Adipocyte (in vitro differentiated cells): Measurements from ENCODE around the gene CEP44.

Experiments used
- DNase-seq: peaks from one replicate; pipeline ENCODE4 v3.0.0-alpha.2; 2015; ENCODE audit warnings: low read depth
- H3K27me3 ChIP-seq: replicated peaks from 2 replicates; pipeline ENCODE4 v1.7.0; 2013; ENCODE audit warnings: mild to moderate bottlenecking, low read length, moderate library complexity; ENCODE audit not compliant: control insufficient read depth, insufficient read depth
- H3K36me3 ChIP-seq: 2 replicates; pipeline ENCODE4 v1.7.0; 2013; ENCODE audit warnings: low read length, mild to moderate bottlenecking, moderate library complexity; ENCODE audit not compliant: control insufficient read depth, insufficient read depth, severe bottlenecking
- H3K4me1 ChIP-seq: 2 replicates; pipeline ENCODE4 v1.7.0; 2013; ENCODE audit warnings: mild to moderate bottlenecking, low read length, moderate library complexity; ENCODE audit not compliant: control insufficient read depth, insufficient read depth
- H3K4me3 ChIP-seq: 2 replicates; pipeline ENCODE4 v1.7.0; 2013; ENCODE audit warnings: mild to moderate bottlenecking, low read length, moderate library complexity
- H3K9ac ChIP-seq: 2 replicates; pipeline ENCODE4 v1.7.0; 2013; ENCODE audit warnings: mild to moderate bottlenecking, low read length, moderate library complexity
- H3K9me3 ChIP-seq: 2 replicates; pipeline ENCODE4 v1.7.0; 2013; ENCODE audit warnings: mild to moderate bottlenecking, low read length, moderate library complexity; ENCODE audit not compliant: control insufficient read depth

The CEP44 gene

DNA sequence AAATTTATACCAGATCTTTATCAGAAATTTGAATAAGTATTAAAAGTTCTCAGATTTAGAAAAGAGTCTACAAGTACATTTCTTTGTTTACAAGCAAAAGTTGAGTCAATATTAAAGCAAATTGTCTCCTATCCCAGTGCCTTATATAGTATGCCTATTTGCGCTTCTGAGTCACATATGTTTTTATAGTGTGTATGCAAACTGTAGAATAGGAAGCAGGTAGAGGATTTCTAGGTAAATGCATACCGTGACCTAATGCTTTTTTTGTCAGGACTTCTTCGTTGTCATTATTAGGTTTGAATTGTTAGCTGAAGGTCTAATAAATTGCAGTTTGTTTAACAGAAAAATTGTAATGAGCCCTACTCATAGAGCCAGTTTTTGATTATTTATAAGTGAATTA lies 22.2 kb downstream of the CEP44 start:
- H3K4me3 ChIP-seq: no peak overlapping the region
- H3K27me3 ChIP-seq: no peaks in the 10 kb centered on the region
- H3K36me3 ChIP-seq: peaks cover 72% of the 10 kb centered on the region
- no peaks in the 10 kb centered on the region for H3K4me1 ChIP-seq
- H3K9ac ChIP-seq: no peak overlapping the region
- no peaks in the 10 kb centered on the region for H3K9me3 ChIP-seq
- DNase-seq: no peak

- no peaks in the 10 kb centered on the region for H3K4me1 ChIP-seq
- no peak overlapping the region for H3K4me3 ChIP-seq
- H3K27me3 ChIP-seq: no peaks in the 10 kb centered on the region
- no peak for DNase-seq
- H3K9me3 ChIP-seq: no peaks in the 10 kb centered on the region
- H3K9ac ChIP-seq: no peak overlapping the region
- peaks cover 75% of the 10 kb centered on the region for H3K36me3 ChIP-seq
Measured at GRCh38 chr4:174307694-174308093, 24.0 kb downstream of the CEP44 start.

- Histone ChIP-seq H3K4me3 (no peak overlapping the region), H3K4me1 (peaks cover 3% of the 10 kb centered on the region), H3K9ac (no peak overlapping the region), H3K9me3 (no peaks in the 10 kb centered on the region), H3K27me3 (no peaks in the 10 kb centered on the region), H3K36me3 (peaks cover 36% of the 10 kb centered on the region)
- no peak for DNase-seq
Measured at GRCh38 chr4:174312993-174313392, 29.3 kb downstream of the CEP44 start.

- peaks cover 9% of the 10 kb centered on the region for H3K4me1 ChIP-seq
- H3K9ac ChIP-seq: no peak overlapping the region
Measured at GRCh38 chr4:174314274-174314673, 30.6 kb downstream of the CEP44 start.

DNA sequence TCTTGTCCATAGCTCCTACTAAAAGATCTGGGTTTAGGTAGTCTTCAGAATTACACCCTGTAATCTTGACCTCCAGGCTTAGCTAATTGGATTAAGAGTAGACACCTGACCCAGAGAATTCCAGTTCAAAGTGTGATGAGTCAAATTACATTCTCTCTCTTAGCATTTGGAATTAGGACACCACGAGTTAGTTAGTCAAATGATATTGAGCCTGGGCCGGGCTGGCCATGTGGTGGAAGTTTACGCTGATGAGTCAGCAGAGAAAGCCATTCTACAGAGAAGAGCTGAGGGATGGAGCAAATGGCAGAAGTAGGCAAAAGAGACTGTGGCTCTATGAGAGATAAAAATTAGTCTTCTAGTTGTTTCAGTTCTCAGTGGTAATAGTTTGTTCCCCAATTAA lies 31.1 kb downstream of the CEP44 start:
- Histone ChIP-seq H3K36me3 (peaks cover 30% of the 10 kb centered on the region), H3K9me3 (no peaks in the 10 kb centered on the region), H3K4me3 (no peak overlapping the region), H3K4me1 (peaks cover 9% of the 10 kb centered on the region), H3K9ac (no peak overlapping the region), H3K27me3 (no peaks in the 10 kb centered on the region)
- peak; percentile 37 for DNase-seq

More at GRCh38 chr4:174314274-174314673, 30.6 kb downstream of the CEP44 start:
- peaks cover 30% of the 10 kb centered on the region for H3K36me3 ChIP-seq
- H3K27me3 ChIP-seq: no peaks in the 10 kb centered on the region
- no peak overlapping the region for H3K4me3 ChIP-seq
- no peak for DNase-seq
- H3K9me3 ChIP-seq: no peaks in the 10 kb centered on the region

GRCh38 chr4:174316546-174316945 lies 32.8 kb downstream of the CEP44 start:
- H3K4me1 ChIP-seq: peaks cover 9% of the 10 kb centered on the region
- H3K9me3 ChIP-seq: no peaks in the 10 kb centered on the region
- H3K27me3 ChIP-seq: no peaks in the 10 kb centered on the region
- no peak for DNase-seq
- H3K4me3 ChIP-seq: no peak overlapping the region
- H3K36me3 ChIP-seq: peaks cover 18% of the 10 kb centered on the region
- no peak overlapping the region for H3K9ac ChIP-seq

DNA sequence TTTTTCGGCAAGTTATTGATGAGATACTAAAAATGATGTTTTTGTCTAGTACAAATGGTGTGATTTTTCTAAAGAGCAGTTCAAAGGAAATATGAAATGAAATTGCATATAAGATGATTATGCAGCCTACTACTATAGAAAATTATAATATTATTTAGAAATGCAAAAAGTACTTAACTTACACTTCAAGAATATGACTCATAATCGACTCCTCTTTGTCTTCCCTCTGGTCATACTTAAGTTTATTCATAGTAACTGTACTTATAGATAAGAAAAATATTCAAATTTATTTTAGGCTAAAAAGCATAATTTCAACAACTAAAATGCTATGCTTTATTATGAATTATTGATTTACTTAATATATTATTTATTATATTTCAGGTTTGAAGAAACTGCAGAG lies 33.2 kb downstream of the CEP44 start:
- H3K4me3 ChIP-seq: no peak overlapping the region
- no peaks in the 10 kb centered on the region for H3K27me3 ChIP-seq
- H3K4me1 ChIP-seq: peaks cover 9% of the 10 kb centered on the region
- DNase-seq: no peak
- H3K36me3 ChIP-seq: peaks cover 18% of the 10 kb centered on the region
- no peaks in the 10 kb centered on the region for H3K9me3 ChIP-seq
- H3K9ac ChIP-seq: no peak overlapping the region

GRCh38 chr4:174317531-174317930 lies 33.8 kb downstream of the CEP44 start:
- H3K9ac ChIP-seq: no peak overlapping the region

DNA sequence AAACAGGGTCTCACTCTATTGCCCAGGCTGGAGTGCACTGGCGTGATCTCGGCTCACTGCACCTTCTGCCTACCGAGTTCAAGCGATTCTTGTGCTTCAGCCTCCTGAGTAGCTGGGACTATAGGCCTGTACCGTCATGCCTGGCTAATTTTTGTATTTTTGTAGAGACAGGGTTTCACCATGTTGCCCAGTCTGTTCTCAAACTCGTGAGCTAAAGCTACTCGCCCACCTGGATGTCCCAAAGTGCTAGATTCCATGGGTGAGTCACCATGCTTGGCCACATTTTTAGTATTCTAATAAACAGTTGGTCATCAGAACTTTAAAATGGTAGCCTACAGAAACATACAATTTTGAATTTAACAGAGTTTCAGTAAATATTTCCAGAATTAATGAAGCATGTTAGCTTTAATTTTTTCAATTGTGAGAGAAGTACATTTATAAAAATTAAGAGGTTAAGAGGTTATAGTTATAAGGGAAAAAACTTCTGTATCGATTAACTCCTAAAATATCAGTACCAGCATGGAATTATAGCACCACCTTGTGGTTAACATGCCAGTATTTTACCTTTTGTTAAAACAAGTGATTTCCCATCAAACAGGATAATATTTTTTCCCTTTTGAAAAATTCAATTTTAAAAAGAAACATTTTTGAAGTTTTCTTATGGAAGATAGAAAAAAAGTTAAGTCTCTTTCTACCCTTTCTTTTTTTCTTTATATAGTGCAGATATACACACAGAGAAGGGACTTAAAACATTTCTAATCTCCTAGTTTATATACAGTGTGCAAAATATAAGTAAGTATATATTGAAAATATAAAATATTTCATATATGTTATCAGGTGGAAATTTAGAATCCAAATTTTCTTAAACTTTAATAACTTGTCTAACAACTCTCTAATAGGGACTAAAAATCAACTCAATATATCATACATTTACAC lies 35.4 kb downstream of the CEP44 start:
- Histone ChIP-seq H3K4me3 (no peak overlapping the region), H3K9me3 (no peaks in the 10 kb centered on the region)

More at GRCh38 chr4:174317531-174317930, 33.8 kb downstream of the CEP44 start:
- peaks cover 9% of the 10 kb centered on the region for H3K4me1 ChIP-seq
- H3K36me3 ChIP-seq: peaks cover 14% of the 10 kb centered on the region
- H3K27me3 ChIP-seq: no peaks in the 10 kb centered on the region
- peak; percentile 26 for DNase-seq
- H3K4me3 ChIP-seq: no peak overlapping the region
- H3K9me3 ChIP-seq: no peaks in the 10 kb centered on the region

DNA sequence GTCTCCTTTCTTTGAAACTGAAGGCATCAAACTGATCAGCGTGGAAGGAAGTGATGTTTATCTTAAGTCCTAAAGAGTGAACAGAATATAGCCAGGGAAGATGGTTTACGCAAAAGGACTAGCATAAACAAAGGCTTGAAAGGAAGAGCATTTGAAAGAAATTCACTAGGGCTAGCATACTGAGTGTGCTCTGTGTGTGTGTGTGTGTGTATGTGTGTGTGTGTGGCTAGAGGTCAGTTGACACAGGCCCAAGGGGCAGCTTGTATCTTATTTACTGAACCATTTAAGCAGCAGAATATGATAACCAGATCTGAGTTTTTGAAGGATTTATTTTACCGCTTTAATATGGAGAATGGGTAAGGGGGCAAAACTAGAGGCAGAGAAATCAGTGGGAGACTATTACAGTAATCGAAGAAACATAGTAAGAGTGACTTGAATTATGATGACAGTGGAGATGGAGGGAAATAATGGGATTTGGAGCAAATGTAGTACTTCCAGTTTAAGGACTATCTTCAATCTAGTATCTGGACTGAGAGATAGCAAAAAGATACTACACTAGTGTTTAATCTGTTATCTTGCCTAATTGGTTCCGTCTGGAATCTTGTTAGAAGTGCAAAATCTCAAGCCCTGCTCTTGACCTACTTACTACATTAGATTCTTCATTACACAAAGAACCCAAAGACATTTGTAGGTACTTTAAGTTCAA lies 36.9 kb downstream of the CEP44 start:
- peaks cover 14% of the 10 kb centered on the region for H3K4me1 ChIP-seq
- no peak overlapping the region for H3K4me3 ChIP-seq
- no peak overlapping the region for H3K9ac ChIP-seq
- no peak for DNase-seq
- no peaks in the 10 kb centered on the region for H3K27me3 ChIP-seq
- H3K36me3 ChIP-seq: peaks cover 7% of the 10 kb centered on the region
- H3K9me3 ChIP-seq: no peaks in the 10 kb centered on the region

More for the DNA sequence above, 35.4 kb downstream of the CEP44 start:
- peaks cover 9% of the 10 kb centered on the region for H3K4me1 ChIP-seq
- peaks cover 7% of the 10 kb centered on the region for H3K36me3 ChIP-seq
- no peak overlapping the region for H3K9ac ChIP-seq
- H3K27me3 ChIP-seq: no peaks in the 10 kb centered on the region
- peak; percentile 70 for DNase-seq

DNA sequence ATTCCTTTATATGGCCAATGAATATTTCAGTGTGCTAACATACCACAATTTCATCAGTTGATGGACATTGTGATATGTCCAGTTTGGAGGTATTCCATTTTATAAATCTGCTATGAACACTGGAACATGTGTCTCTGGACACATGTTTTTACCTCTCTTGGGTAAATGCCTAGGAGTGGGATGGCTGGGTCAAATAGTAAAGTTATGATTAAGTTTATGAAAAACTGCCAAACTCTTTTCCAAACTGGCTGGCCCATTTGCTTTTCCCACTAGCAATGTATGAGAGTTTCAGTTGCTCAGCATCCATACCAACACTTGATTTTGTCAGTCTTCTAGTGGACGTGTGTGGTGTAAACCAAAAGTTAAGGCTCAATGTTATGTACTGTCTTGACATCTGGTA lies 40.5 kb downstream of the CEP44 start:
- H3K27me3 ChIP-seq: no peaks in the 10 kb centered on the region
- H3K36me3 ChIP-seq: peaks cover 5% of the 10 kb centered on the region
- peaks cover 5% of the 10 kb centered on the region for H3K4me1 ChIP-seq
- H3K4me3 ChIP-seq: no peak overlapping the region
- no peaks in the 10 kb centered on the region for H3K9me3 ChIP-seq
- DNase-seq: no peak
- no peak overlapping the region for H3K9ac ChIP-seq
